Endothelial cell of umbilical vein (primary cell): Measurements from ENCODE around the gene AMH. TPM values are rescaled to one million over a fixed set of nuclear protein-coding genes. Genes with fewer than 3 reads are reported as not detected.

ENCODE experiments used
- BruUV-seq: library from RNA; stranded (reverse); fragments of 400-500 nt; replicated peaks from 2 replicates; lab custom pipeline; 2021; lab: Mats Ljungman, UMichigan
- CTCF ChIA-PET: fragments of 300-600, 350-600 bp; sonication (Branson Sonifier 250); formaldehyde crosslinking; loops from one replicate; lab custom pipeline; 2021; ENCODE audit warnings: antibody characterized with exemption, inconsistent platforms; lab: Charles Lee
- POLR2A ChIA-PET: fragments of 300-600, 350-600 bp; sonication (Branson Sonifier 250); formaldehyde crosslinking; loops from one replicate; lab custom pipeline; 2021; ENCODE audit warnings: antibody characterized with exemption, inconsistent platforms; lab: Charles Lee
- DNase-seq: peaks from one replicate; pipeline ENCODE4 v3.0.0-alpha.2; 2011; ENCODE audit warnings: low read depth, low spot score
- FAIRE-seq: peaks from 2 replicates; lab custom pipeline; 2011; peaks lifted over from hg19 to GRCh38; lab: Jason Lieb, UNC
- H2AFZ ChIP-seq: 2 replicates; pipeline ENCODE4 v1.6.0; 2012; ENCODE audit warnings: low read depth, low read length, control low read depth, inconsistent platforms
- H3K27ac ChIP-seq: 2 replicates; pipeline ENCODE4 v1.5.1; 2011; ENCODE audit warnings: low read depth, mild to moderate bottlenecking, control low read depth, low read length, moderate library complexity; ENCODE audit not compliant: insufficient read depth
- H3K27me3 ChIP-seq, 2 experiments: 2 replicates each; pipeline versions ENCODE4 v1.6.0 to v1.6.1; 2011; ENCODE audit warnings: low read length in 2 of 2, mixed read lengths in 1 of 2; ENCODE audit not compliant: control insufficient read depth in 2 of 2, insufficient read depth in 2 of 2
- H3K36me3 ChIP-seq, 2 experiments: 2 replicates in 1 of 2; 3 replicates in 1 of 2; pipeline ENCODE4 v1.5.1; 2011; ENCODE audit warnings: low read length in 2 of 2, mild to moderate bottlenecking in 1 of 2, moderate library complexity in 1 of 2; ENCODE audit not compliant: control insufficient read depth in 2 of 2, insufficient read depth in 2 of 2; ENCODE audit errors: extremely low read depth in 1 of 2
- H3K4me1 ChIP-seq: 3 replicates; pipeline ENCODE4 v1.5.1; 2011; ENCODE audit warnings: mild to moderate bottlenecking, low read length; ENCODE audit not compliant: control insufficient read depth, insufficient read depth; ENCODE audit errors: extremely low read depth
- H3K4me2 ChIP-seq: 2 replicates; pipeline ENCODE4 v1.6.1; 2011; ENCODE audit warnings: low read length, control low read depth, mixed read lengths; ENCODE audit not compliant: insufficient read depth
- H3K4me3 ChIP-seq, 3 experiments: fragments of 200-600 bp in 1 of 3; sonication (generic), shearing (Covaris generic) in 1 of 3; replicated peaks in 1 of 3; 2 replicates each; pipeline ENCODE4 v1.5.1; 2011 to 2016; ENCODE audit warnings: control low read depth in 3 of 3, low read length in 3 of 3, mild to moderate bottlenecking in 2 of 3, inconsistent platforms in 1 of 3, low read depth in 1 of 3, moderate library complexity in 1 of 3; ENCODE audit not compliant: insufficient read depth in 1 of 3
- H3K79me2 ChIP-seq: 2 replicates; pipeline ENCODE4 v1.6.0; 2012; ENCODE audit warnings: low read length, inconsistent platforms; ENCODE audit not compliant: control insufficient read depth, insufficient read depth
- H3K9ac ChIP-seq: replicated peaks from 2 replicates; pipeline ENCODE3; 2011; ENCODE audit warnings: low read length, control low read depth; ENCODE audit not compliant: insufficient read depth; ENCODE audit errors: extremely low read depth
- H3K9me1 ChIP-seq: replicated peaks from 3 replicates; pipeline ENCODE4 v1.6.0; 2011; ENCODE audit warnings: mild to moderate bottlenecking, low read length; ENCODE audit not compliant: control insufficient read depth, insufficient read depth; ENCODE audit errors: extremely low read depth
- H3K9me3 ChIP-seq: replicated peaks from 2 replicates; pipeline ENCODE4 v1.5.1; 2012; ENCODE audit warnings: low read length, inconsistent platforms; ENCODE audit not compliant: control insufficient read depth, insufficient read depth
- H4K20me1 ChIP-seq: replicated peaks from 2 replicates; pipeline ENCODE3; 2011; ENCODE audit warnings: mild to moderate bottlenecking, low read length; ENCODE audit not compliant: control insufficient read depth, insufficient read depth; ENCODE audit errors: extremely low read depth
- EZH2 ChIP-seq: IDR thresholded peaks from 2 replicates; pipeline ENCODE4 v1.6.1; 2012; ENCODE audit warnings: borderline replicate concordance, low read depth, mild to moderate bottlenecking, moderate library complexity, low read length, inconsistent platforms; ENCODE audit not compliant: severe bottlenecking
- FOS ChIP-seq: IDR thresholded peaks from 2 replicates; pipeline ENCODE4 v1.6.1; 2011; ENCODE audit warnings: mild to moderate bottlenecking, low read length, moderate library complexity, borderline replicate concordance; ENCODE audit not compliant: insufficient read depth
- GATA2 ChIP-seq: IDR thresholded peaks from 2 replicates; pipeline ENCODE4 v1.7.0; 2011; ENCODE audit warnings: low read depth, mild to moderate bottlenecking, moderate library complexity, mixed read lengths, low read length; ENCODE audit not compliant: insufficient read length, insufficient read depth
- JUN ChIP-seq: IDR thresholded peaks from 2 replicates; pipeline ENCODE4 v1.6.1; 2011; ENCODE audit warnings: borderline replicate concordance, low read depth; ENCODE audit not compliant: insufficient read length, insufficient read depth
- MYC ChIP-seq: IDR thresholded peaks from one replicate; pipeline ENCODE4 v1.6.1; 2011; ENCODE audit warnings: mild to moderate bottlenecking, low read depth, low read length
- POLR2A ChIP-seq: IDR thresholded peaks from 2 replicates; pipeline ENCODE4 v1.6.1; 2012; ENCODE audit warnings: low read depth, mild to moderate bottlenecking, control low read depth, low read length
- POLR2AphosphoS5 ChIP-seq: IDR thresholded peaks from 2 replicates; pipeline ENCODE4 v1.6.1; 2012; ENCODE audit warnings: low read depth, mild to moderate bottlenecking, control low read depth, low read length, moderate library complexity; ENCODE audit not compliant: insufficient read depth
- dilution Hi-C: fragments of 300-500 bp; cut with MboI; formaldehyde crosslinking; loops from one replicate; pipeline ENCODE4 v1.15.0; 2019; ENCODE audit warnings: low sequenced_read_pairs; ENCODE audit not compliant: extremely low pct_ligation_motif_present
- intact Hi-C: fragments of 100-400 bp; cut with micrococcal nuclease; formaldehyde crosslinking; loops from one replicate; pipeline ENCODE4 v1.10.0; 2022
- polyA plus RNA-seq, 4 experiments: library from polyadenylated mRNA; depleted of rRNA in 3 of 4; stranded (reverse) in 3 of 4; unstranded in 1 of 4; fragments of >200 nt; gene quantifications; 2 replicates each; pipeline versions ENCODE4 v1.2.1 to v1.2.3, GENCODE V29; 2011 to 2012; ENCODE audit warnings: missing spikeins in 1 of 4
- total RNA-seq: library from RNA; stranded (reverse); gene quantifications from 2 replicates; pipeline ENCODE4 v1.2.3, GENCODE V29; 2021
- TF ChIP-seq, protein P1 (sequence below), 2 donors: IDR thresholded peaks; 1 replicate in 1 of 2; 2 replicates in 1 of 2; pipeline ENCODE4 v1.5.1; 2011; ENCODE audit warnings: low read length in 2 of 2, mild to moderate bottlenecking in 2 of 2, moderate library complexity in 2 of 2, control low read depth in 1 of 2, inconsistent platforms in 1 of 2, low read depth in 1 of 2; ENCODE audit not compliant: insufficient read depth in 1 of 2; ENCODE audit errors: extremely low read depth in 1 of 2
- TF ChIP-seq, protein P2 (sequence below): IDR thresholded peaks from 2 replicates; pipeline ENCODE4 v1.6.1; 2011; ENCODE audit not compliant: insufficient read depth, insufficient read length

Gene AMH
- total and polyA plus RNA-seq, 2 donors (not counting 3 experiments of a cell fraction or from before 2014, with no cell fraction given), result 3.3 to 9.6 TPM

DNA sequence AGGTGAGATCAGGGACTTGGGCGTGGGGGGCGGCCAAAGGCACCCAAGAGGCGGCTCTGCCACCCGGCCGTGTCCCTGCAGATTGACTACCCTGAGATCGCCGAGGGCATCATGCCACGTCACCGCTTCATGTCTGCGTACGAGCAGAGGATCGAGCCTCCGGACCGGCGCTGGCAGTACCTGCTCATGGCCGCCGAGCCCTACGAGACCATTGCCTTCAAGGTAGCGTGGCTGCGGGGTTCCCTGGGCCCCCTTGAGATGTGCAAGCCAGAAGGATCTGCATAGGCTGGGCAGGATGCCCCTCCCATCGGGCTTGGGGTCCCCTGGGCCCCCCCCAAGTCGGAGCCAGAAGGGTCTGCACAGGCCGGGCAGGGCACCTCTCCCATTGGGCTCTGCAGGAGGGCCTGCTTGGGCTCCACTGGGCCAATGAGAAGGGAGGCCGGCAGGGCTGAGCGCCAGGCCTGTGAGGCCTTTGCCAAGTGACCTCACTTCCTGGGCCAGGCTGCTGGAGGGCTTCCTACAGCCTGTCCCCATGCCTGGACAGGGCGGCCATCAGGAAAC is 2.2 kb upstream of the AMH start:
- Histone ChIP-seq H3K27ac (no peak overlapping the region), H3K4me2 (no peak overlapping the region), H3K4me3 (no peak overlapping the region), H3K9ac (no peak overlapping the region), H3K9me1 (no peaks in the 10 kb centered on the region), H3K9me3 (no peaks in the 10 kb centered on the region), H2AFZ (no peak overlapping the region), H3K4me1 (peaks cover 8% of the 10 kb centered on the region), H3K27me3 (peaks cover 6 to 19% of the 10 kb centered on the region in 2 experiments), H3K36me3 (peaks cover 25 to 52% of the 10 kb centered on the region in 2 experiments), H3K79me2 (peaks cover 25% of the 10 kb centered on the region), H4K20me1 (no peaks in the 10 kb centered on the region)
- DNase-seq (no peak), FAIRE-seq (no peak)
- intact Hi-C loops, result no loop called here
- TF ChIP-seq EZH2 (no peak), MYC (no peak), POLR2A (no peak), POLR2AphosphoS5 (no peak), FOS (no peak), GATA2 (no peak), JUN (no peak)
- TF ChIP-seq, protein P1, sequence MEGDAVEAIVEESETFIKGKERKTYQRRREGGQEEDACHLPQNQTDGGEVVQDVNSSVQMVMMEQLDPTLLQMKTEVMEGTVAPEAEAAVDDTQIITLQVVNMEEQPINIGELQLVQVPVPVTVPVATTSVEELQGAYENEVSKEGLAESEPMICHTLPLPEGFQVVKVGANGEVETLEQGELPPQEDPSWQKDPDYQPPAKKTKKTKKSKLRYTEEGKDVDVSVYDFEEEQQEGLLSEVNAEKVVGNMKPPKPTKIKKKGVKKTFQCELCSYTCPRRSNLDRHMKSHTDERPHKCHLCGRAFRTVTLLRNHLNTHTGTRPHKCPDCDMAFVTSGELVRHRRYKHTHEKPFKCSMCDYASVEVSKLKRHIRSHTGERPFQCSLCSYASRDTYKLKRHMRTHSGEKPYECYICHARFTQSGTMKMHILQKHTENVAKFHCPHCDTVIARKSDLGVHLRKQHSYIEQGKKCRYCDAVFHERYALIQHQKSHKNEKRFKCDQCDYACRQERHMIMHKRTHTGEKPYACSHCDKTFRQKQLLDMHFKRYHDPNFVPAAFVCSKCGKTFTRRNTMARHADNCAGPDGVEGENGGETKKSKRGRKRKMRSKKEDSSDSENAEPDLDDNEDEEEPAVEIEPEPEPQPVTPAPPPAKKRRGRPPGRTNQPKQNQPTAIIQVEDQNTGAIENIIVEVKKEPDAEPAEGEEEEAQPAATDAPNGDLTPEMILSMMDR (IDR thresholded peaks at IDR 0.05; ENCODE audit: extremely low read depth in 1 of 2, insufficient read depth in 1 of 2, low read depth in 1 of 2, low read length in 2 of 2), result no peak
- TF ChIP-seq, protein P2, sequence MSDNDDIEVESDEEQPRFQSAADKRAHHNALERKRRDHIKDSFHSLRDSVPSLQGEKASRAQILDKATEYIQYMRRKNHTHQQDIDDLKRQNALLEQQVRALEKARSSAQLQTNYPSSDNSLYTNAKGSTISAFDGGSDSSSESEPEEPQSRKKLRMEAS, result no peak
- dilution Hi-C loops, result no loop called here
- BruUV-seq, result no TSS peak
- CTCF ChIA-PET, result interaction anchor here (1.2 kb wide), 1 partner anchor 15 kb away, joined by 3 read pairs; no protein-coding TSS in a partner anchor
- POLR2A ChIA-PET, result no interaction called here
